HL-60 (cell line): ENCODE measurements around the gene AHCTF1.
"Not testable (repeated sequence)": the region's sequence is repeated elsewhere in the genome, so short reads cannot be mapped to it uniquely, and the experiment has no call there.

Experiments used
- DNase-seq, 2 experiments: peaks; one replicate each; pipeline ENCODE4 v3.0.0-alpha.2; 2010 to 2020; ENCODE audit warnings: low read depth in 1 of 2, low spot score in 1 of 2
- H3K27ac ChIP-seq: fragments of 250-450 bp; sonication (Bioruptor Pico); replicated peaks from 2 replicates; pipeline ENCODE4 v1.5.1; 2020; ENCODE audit warnings: mild to moderate bottlenecking, moderate library complexity
- H3K27me3 ChIP-seq: fragments of 250-450 bp; sonication (Bioruptor Pico); 2 replicates; pipeline ENCODE4 v1.5.1; 2021; ENCODE audit warnings: mild to moderate bottlenecking, moderate library complexity; ENCODE audit not compliant: insufficient read depth, poor library complexity, severe bottlenecking
- H3K4me3 ChIP-seq: replicated peaks from 2 replicates; pipeline ENCODE4 v1.5.1; 2011; ENCODE audit warnings: mild to moderate bottlenecking, control low read depth, low read length; ENCODE audit not compliant: insufficient read depth
- CTCF ChIP-seq: IDR thresholded peaks from one replicate; pipeline ENCODE4 v1.5.1; 2011; ENCODE audit warnings: low read length, control low read depth, inconsistent platforms; ENCODE audit not compliant: insufficient read depth
- GABPA ChIP-seq: IDR thresholded peaks from 2 replicates; pipeline ENCODE4 v1.6.1; 2012; ENCODE audit warnings: low read depth
- POLR2AphosphoS5 ChIP-seq: IDR thresholded peaks from 2 replicates; pipeline ENCODE4 v1.6.1; 2012; ENCODE audit warnings: low read depth
- SPI1 ChIP-seq: IDR thresholded peaks from 2 replicates; pipeline ENCODE4 v1.6.1; 2012; ENCODE audit warnings: low read depth, mild to moderate bottlenecking, borderline replicate concordance
- TF ChIP-seq, protein P1 (sequence below): IDR thresholded peaks from 2 replicates; pipeline ENCODE4 v1.6.1; 2012; ENCODE audit warnings: low read depth; ENCODE audit not compliant: insufficient replicate concordance

AHCTF1 gene

GRCh38 chr1:246814890-246815289, 116.9 kb downstream of the AHCTF1 start:
- Histone ChIP-seq H3K27ac (no peak overlapping the region), H3K27me3 (no peaks in the 10 kb centered on the region), H3K4me3 (no peak overlapping the region)
- no peak for DNase-seq
- TF ChIP-seq GABPA (no peak), SPI1 (no peak), CTCF (no peak), POLR2AphosphoS5 (no peak)
- TF ChIP-seq, protein P1, sequence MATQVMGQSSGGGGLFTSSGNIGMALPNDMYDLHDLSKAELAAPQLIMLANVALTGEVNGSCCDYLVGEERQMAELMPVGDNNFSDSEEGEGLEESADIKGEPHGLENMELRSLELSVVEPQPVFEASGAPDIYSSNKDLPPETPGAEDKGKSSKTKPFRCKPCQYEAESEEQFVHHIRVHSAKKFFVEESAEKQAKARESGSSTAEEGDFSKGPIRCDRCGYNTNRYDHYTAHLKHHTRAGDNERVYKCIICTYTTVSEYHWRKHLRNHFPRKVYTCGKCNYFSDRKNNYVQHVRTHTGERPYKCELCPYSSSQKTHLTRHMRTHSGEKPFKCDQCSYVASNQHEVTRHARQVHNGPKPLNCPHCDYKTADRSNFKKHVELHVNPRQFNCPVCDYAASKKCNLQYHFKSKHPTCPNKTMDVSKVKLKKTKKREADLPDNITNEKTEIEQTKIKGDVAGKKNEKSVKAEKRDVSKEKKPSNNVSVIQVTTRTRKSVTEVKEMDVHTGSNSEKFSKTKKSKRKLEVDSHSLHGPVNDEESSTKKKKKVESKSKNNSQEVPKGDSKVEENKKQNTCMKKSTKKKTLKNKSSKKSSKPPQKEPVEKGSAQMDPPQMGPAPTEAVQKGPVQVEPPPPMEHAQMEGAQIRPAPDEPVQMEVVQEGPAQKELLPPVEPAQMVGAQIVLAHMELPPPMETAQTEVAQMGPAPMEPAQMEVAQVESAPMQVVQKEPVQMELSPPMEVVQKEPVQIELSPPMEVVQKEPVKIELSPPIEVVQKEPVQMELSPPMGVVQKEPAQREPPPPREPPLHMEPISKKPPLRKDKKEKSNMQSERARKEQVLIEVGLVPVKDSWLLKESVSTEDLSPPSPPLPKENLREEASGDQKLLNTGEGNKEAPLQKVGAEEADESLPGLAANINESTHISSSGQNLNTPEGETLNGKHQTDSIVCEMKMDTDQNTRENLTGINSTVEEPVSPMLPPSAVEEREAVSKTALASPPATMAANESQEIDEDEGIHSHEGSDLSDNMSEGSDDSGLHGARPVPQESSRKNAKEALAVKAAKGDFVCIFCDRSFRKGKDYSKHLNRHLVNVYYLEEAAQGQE, result no peak

DNA sequence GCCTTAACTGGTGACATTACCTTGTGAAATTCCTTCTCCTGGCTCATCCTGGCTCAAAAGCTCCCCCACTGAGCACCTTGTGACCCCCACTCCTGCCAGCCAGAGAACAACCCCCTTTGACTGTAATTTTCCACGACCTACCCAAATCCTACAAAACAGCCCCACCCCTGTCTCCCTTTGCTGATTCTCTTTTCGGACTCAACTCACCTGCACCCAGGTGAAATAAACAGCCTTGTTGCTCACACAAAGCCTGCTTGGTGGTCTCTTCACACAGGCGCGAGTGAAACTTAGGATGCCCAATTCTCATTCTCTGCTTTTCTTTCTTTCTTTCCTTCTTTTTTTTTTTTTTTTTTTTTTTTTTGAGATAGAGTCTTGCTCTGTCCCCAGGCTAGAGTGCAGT, 118.4 kb downstream of the AHCTF1 start:
- not testable (repeated sequence) for H3K4me3 ChIP-seq, H3K27me3 ChIP-seq, DNase-seq, H3K27ac ChIP-seq

DNA sequence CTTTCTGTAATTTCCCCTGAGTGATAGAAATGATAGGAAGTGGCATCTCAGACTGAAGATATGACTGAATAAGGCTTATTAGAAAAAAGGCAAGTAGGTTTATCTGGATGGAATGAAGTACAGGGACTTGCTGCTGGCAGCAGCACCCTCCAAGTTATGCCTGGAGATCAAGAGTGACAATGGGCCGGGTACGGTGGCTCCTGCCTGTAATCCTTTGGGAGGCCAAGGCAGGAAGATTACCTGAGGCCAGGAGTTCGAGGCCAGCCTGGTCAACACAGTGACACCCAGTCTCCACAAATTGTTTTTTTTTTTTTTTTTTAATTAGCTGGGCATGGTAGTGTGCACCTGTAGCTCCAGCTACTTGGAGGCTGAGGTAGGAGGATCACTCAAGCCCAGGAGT, 119.8 kb downstream of the AHCTF1 start:
- no peaks in the 10 kb centered on the region for H3K27me3 ChIP-seq
- H3K4me3 ChIP-seq, result no peak overlapping the region
- H3K27ac ChIP-seq, result no peak overlapping the region
- no peak for DNase-seq
- TF ChIP-seq POLR2AphosphoS5 (no peak), CTCF (no peak), GABPA (no peak), SPI1 (no peak)
- TF ChIP-seq, protein P1, result no peak

DNA sequence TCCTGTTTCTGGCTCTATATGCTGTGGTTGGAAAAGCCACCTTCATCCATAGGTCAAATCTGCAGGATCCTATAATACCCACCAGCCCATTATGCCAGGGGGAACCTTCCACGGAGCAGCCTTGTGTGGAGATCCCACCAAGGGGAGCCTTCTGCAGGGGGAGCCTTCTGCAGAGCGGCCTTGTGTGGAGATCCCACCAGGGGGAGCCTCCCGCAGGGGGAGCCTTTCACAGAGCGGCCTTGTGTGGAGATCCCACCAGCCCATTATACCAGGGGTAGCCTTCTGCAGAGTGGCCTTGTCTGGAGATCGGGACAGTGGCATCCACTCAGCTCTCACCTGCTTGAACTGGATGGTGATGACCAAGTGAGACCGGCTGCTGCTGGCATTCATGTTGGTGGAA, 122.3 kb downstream of the AHCTF1 start:
- DNase-seq, result no peak
- TF ChIP-seq GABPA (no peak), CTCF (no peak), SPI1 (no peak), POLR2AphosphoS5 (no peak)
- TF ChIP-seq, protein P1, result no peak
- no peak overlapping the region for H3K4me3 ChIP-seq
- H3K27ac ChIP-seq, result no peak overlapping the region
- H3K27me3 ChIP-seq, result no peaks in the 10 kb centered on the region
